GM20431 (cell line): ENCODE measurements around the gene NAA60.
"Not testable (repeated sequence)": the region's sequence is repeated elsewhere in the genome, so short reads cannot be mapped to it uniquely, and the experiment has no call there.

ENCODE experiments used
- in situ Hi-C: fragments of 300-500 bp; cut with MseI, MboI; formaldehyde crosslinking; loops from one replicate; pipeline ENCODE4 v1.15.0; 2020; ENCODE audit warnings: low sequenced_read_pairs; ENCODE audit not compliant: unreplicated experiment

The NAA60 gene

GRCh38 chr16:3501412-3501761, 57.9 kb downstream of the NAA60 start:
- in situ Hi-C loops: not testable (repeated sequence)

DNA sequence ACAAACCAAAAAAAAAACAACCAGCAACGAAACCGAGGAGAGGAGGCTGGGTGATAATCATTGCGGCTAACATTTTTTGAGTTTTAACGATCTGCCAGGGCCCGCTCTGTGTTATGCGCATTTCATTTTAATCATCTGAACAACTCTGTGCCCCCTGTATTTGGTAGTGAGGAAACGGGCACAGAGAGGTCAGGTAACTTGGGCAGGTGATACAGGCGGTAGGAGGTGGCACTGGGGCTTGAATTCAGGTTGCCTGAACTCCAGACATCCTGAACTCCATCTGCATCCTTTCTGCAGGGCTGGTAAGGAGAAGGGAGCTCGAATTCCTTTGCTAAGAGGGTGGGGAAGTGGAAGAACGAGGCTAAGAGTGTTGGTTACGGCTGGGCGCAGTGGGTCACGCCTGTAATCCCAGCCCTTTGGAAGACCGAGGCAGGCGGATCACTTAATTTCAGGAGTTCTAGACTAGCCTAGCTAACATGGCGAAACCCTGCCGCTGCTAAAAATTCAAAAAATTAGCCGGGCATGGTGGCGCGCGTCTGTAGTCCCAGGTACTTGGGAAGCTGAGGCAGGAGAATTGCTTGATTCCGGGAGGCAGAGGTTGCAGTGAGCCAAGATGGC, 58.4 kb downstream of the NAA60 start:
- in situ Hi-C loops: no loop called here

DNA sequence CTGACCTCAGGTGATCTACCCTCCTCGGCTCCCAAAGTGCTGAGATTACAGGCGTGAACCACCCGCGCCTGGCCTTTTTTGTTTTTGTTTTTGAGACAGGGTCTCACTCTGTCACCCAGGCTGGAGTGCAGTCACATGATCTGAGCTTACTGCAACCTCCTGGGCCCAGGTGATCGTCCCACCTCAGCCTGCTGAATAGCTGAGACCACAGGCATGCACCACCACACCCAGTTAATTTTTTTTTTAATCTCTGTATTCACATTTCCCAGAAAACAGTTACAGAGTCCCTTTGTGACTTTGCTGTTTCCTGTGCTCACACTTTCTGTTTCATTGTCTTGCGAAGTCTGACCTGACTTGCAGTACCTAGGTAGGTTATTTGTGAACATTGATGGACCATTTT, 60.0 kb downstream of the NAA60 start:
- in situ Hi-C loops: no loop called here

DNA sequence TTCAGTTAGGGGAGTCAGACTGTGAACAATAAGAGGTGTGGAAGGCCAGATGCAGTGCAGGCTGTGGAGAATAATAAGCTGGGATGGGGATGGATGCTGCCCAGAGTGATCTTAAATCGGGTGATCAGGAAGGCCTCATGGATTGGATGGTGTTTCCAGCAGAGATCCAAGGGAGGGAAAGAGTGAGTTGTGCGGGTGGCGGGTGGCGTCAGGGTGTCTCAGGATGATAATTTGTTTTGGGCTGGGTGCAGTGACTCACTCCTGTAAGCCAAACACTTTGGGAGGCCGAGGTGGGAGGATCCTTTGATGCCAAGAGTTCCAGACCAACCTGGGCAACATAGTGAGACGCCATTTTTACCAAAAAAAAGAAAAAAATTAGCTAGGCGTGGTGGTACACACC, 65.3 kb downstream of the NAA60 start:
- in situ Hi-C loops: no loop called here

DNA sequence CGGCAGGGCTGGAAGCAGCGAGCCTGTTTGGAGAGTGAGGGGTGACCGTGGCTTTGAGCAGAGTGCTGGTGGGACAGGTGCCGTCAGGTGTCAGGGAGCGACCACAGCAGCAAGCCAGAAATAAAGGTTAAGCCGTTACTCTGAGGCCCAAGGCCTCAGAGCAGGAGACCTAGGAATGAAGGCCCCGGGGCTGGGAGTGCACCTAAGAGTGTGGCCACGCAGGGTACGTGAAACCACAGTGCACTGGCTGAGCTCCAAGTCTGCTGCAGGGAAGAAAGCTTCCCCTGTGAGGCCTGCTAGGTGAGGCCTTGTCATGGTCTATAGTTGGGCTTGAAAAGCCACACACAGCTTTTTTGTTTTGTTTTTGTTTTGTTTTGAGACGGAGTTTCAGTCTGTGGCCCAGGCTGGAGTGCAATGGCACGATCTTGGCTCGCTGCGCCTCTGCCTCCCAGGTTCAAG, 66.0 kb downstream of the NAA60 start:
- in situ Hi-C loops: no loop called here

GRCh38 chr16:3510416-3510815, 66.9 kb downstream of the NAA60 start:
- in situ Hi-C loops: no loop called here

DNA sequence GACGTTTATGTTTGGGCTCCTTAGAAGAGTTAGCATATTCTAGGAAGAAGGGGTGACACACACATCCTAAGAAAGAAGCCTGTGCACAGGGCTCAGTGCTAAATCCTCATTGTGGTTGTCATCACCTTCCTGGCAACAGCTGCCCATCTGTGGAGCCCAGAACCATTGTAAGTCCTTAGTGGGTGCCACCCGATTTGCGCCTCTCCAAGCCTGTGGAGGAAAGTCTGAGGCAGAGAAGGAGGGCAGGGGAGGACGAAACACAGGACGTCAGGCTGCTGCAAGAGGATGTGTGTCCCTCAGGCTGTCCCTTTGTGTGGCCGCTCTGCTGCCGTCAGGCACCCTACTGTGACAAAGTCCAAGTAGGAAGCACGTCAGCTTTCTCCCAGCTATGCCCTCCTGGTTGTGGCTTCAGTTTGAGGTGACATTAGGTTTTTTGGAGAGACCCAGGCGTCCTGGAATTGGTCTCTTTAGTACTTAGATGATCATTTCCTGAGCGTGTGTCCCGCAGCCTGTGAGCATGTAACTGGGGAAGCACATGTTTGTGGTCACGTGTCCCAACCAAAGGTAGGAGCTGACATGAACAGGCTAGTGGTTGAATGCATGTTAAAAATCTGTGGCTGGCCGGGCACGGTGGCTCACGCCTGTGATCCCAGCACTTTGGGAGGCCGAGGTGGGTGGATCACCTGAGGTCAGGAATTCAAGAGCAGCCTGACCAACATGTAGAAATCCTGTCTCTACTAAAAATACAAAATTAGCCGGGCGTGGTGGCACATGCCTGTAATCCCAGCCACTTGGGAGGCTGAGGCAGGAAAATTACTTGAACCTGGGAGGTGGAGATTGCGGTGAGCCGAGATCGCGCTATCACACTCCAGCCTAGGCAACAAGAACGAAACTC, 68.1 kb downstream of the NAA60 start:
- in situ Hi-C loops: no loop called here

GRCh38 chr16:3513892-3514583, 70.6 kb downstream of the NAA60 start:
- in situ Hi-C loops: no loop called here

DNA sequence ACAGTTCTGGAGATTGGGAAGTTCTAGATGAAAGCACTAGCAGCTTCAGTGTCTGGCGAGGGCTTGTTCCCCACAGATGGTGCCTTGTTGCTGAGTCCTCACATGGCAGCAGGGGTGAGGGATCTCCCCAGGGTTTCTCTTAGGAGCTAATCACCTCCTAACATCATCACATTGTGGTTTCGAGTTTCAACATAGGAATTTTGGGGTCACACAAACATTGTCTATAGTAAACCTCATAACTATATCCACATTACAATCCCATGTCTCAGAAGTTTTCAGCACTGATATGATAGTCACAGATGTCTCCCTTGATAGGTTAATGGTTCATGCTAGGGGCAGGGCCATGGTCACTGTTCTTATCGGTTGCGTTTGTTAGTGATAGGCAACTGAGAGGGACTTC, 71.1 kb downstream of the NAA60 start:
- in situ Hi-C loops: no loop called here

DNA sequence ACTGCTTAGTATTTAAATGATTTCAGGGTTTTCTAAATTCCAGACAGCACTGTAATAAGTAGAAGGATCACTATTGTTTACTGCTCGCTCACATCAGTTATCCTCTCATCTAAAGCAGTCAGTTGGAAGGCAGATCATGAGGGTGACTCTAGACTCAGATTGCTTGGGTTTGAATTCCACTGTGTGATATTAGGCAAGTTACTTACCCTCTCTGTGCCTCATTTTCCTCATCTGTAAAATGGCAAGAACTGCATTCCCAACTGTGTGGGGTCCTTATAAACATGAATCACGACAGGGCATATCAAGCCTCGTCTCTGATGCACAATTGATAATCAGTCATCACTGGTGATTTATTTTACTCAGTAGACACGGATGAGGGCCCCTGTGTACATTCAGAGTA, 72.4 kb downstream of the NAA60 start:
- in situ Hi-C loops: no loop called here

GRCh38 chr16:3518292-3518985, 75.0 kb downstream of the NAA60 start:
- in situ Hi-C loops: no loop called here

- in situ Hi-C loops: no loop called here
These were observed 75.5 kb downstream of the NAA60 start for GRCh38 chr16:3518986-3519348.

GRCh38 chr16:3519581-3519980, 76.1 kb downstream of the NAA60 start:
- in situ Hi-C loops: no loop called here

DNA sequence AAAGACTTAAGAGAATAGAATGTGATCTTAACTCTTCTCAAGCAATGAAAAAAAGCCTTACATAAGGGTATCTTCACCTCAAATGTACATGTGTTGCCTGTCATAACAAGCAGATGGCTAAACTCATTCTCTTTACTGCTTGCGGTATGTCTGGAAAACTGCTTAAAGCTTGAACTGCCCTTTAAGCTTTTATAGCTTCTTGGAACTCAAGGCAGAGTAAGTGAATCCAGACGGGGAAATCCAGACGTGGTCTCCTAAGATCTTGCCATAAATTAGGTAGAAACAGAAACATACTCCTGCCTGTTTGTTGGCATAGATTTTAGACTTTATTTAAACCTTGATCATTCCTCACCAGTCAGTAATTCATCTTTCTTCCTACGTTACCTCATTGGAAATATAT, 76.9 kb downstream of the NAA60 start:
- in situ Hi-C loops: no loop called here

DNA sequence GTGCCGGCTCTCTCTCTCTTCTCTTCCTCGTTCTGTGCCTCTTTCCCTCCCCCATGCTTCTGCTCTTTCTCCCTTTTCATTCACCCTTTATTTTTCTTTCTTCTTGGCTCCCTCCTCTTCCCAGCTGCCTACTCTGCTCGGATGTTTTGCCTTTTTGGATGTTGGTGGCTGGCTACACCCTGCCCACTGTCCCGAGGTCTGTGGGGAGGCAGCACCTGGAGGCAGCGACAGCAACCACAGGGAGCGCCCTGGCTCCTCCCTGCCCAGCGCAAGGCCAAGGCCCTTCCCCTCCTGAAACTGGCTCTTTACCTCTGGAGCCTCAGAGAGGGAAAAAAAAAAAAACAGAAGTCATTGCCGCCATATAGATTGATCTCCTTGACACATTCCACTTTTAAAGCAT, 77.4 kb downstream of the NAA60 start:
- in situ Hi-C loops: no loop called here

DNA sequence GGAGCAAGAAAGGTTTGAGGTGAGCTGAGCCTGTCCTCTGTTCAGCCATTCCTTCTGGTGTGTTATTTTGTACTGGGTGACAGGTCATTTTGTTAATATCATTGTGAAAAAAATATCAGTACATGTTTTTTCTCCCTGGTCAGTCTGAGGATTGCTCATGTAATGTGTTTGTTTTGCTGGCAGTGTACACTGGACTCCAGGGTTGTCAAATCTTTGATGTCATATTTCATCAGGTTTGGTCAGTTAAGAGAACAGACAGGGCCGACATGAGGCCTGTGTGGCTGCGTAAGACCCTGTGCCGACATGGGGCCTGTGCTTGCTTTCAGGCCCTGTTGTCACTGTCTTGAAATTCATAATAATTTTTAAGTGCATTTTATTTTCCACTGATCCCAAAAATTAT, 79.8 kb downstream of the NAA60 start:
- in situ Hi-C loops: no loop called here

GRCh38 chr16:3525951-3526350, 82.5 kb downstream of the NAA60 start:
- in situ Hi-C loops: no loop called here

- in situ Hi-C loops: not testable (repeated sequence)
These were observed 83.8 kb downstream of the NAA60 start for GRCh38 chr16:3527216-3527829.

- in situ Hi-C loops: no loop called here
These were observed 84.9 kb downstream of the NAA60 start for GRCh38 chr16:3528406-3528805.

- in situ Hi-C loops: no loop called here
These were observed 85.7 kb downstream of the NAA60 start for GRCh38 chr16:3529175-3529574.
